ENCODE results near the gene RYR2.
"Not testable (repeated sequence)": the region's sequence is repeated elsewhere in the genome, so short reads cannot be mapped to it uniquely, and the experiment has no call there.

Gene RYR2

DNA sequence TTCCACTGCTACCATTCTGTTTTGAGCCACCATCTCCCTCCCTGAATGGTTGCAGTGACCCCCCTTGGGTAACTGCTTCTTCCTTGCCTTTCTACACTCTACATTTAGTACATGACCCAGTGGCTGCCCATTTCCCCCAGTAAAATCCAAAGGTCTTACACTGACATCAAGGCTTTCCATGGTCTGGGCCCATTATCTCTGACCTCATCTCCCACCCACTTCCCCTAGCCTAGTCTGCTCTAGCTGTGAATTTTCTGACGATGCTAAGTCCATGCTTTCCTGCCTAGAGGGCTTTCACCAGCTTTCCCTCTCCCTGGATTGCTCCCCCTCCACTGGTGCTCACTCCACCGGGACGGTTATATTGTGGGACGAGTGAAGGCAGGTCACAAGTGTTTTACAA is 219.2 kb downstream of the RYR2 start:
- no peaks in the 10 kb centered on the region for H3K9me3 ChIP-seq (ENCODE audit: control insufficient read depth, low read length)
- H3K4me3 ChIP-seq (ENCODE audit: insufficient read depth, low read depth, low read length, poor library complexity, severe bottlenecking) = no peak overlapping the region
- no peak overlapping the region for H3K27ac ChIP-seq (ENCODE audit: insufficient read depth, low read length, poor library complexity, severe bottlenecking)
- no peaks in the 10 kb centered on the region for H3K4me1 ChIP-seq (ENCODE audit: control insufficient read depth, insufficient read depth, low read length, poor library complexity, severe bottlenecking)
- DNase-seq = no peak
- H3K27me3 ChIP-seq (replicated peaks; ENCODE audit: control insufficient read depth, insufficient read depth, low read length, poor library complexity, severe bottlenecking) = no peaks in the 10 kb centered on the region
- no peaks in the 10 kb centered on the region for H3K36me3 ChIP-seq (ENCODE audit: control insufficient read depth, insufficient read depth, low read length)

DNA sequence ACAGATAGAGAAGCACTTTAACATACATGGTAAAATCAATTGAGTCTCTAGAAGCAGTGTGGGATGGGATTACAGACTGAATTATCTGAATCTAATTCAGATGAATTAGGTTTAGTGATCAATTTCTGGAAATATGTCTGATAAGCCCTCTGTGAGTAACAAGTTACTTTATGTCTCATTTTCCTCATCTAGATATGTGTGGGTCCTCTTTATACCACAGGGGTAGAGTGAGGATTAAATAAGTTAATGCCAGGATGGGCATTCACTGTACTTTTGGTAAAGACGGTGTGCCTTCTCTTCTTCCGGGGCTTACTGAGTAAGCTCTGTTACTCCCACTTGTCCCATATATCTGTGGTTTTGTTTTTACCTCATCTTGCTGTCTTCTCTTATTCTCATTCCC is 225.8 kb downstream of the RYR2 start:
- DNase-seq = no peak
- Histone ChIP-seq H3K4me3 (ENCODE audit: insufficient read depth, low read depth, low read length, poor library complexity, severe bottlenecking) (no peak overlapping the region), H3K4me1 (ENCODE audit: control insufficient read depth, insufficient read depth, low read length, poor library complexity, severe bottlenecking) (no peaks in the 10 kb centered on the region), H3K9me3 (ENCODE audit: control insufficient read depth, low read length) (no peaks in the 10 kb centered on the region), H3K27ac (ENCODE audit: insufficient read depth, low read length, poor library complexity, severe bottlenecking) (no peak overlapping the region), H3K27me3 (replicated peaks; ENCODE audit: control insufficient read depth, insufficient read depth, low read length, poor library complexity, severe bottlenecking) (no peaks in the 10 kb centered on the region), H3K36me3 (ENCODE audit: control insufficient read depth, insufficient read depth, low read length) (no peaks in the 10 kb centered on the region)

GRCh38 chr1:237269938-237270337 is 228.0 kb downstream of the RYR2 start:
- Histone ChIP-seq H3K4me1 (ENCODE audit: control insufficient read depth, insufficient read depth, low read length, poor library complexity, severe bottlenecking) (no peaks in the 10 kb centered on the region), H3K36me3 (ENCODE audit: control insufficient read depth, insufficient read depth, low read length) (no peaks in the 10 kb centered on the region), H3K4me3 (ENCODE audit: insufficient read depth, low read depth, low read length, poor library complexity, severe bottlenecking) (no peak overlapping the region), H3K27ac (ENCODE audit: insufficient read depth, low read length, poor library complexity, severe bottlenecking) (no peak overlapping the region), H3K27me3 (replicated peaks; ENCODE audit: control insufficient read depth, insufficient read depth, low read length, poor library complexity, severe bottlenecking) (no peaks in the 10 kb centered on the region), H3K9me3 (ENCODE audit: control insufficient read depth, low read length) (no peaks in the 10 kb centered on the region)
- no peak for DNase-seq

DNA sequence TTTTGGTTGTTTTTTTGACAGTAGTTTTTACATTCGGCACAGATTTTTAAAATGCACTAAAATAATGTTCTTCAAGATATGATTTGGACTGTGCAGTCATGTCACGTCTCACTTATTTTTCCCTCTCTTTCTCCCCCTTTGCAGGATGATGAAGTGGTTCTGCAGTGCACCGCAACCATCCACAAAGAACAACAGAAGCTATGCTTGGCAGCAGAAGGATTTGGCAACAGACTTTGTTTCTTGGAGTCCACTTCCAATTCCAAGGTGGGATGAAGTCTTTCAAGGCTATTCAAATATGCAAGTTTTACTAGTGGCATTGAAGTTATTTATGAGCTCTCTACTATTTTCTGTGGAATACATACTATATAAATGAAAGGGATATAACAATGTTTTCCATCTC is 228.4 kb downstream of the RYR2 start:
- no peaks in the 10 kb centered on the region for H3K9me3 ChIP-seq (ENCODE audit: control insufficient read depth, low read length)
- no peaks in the 10 kb centered on the region for H3K4me1 ChIP-seq (ENCODE audit: control insufficient read depth, insufficient read depth, low read length, poor library complexity, severe bottlenecking)
- DNase-seq = no peak
- H3K27ac ChIP-seq (ENCODE audit: insufficient read depth, low read length, poor library complexity, severe bottlenecking) = no peak overlapping the region
- H3K36me3 ChIP-seq (ENCODE audit: control insufficient read depth, insufficient read depth, low read length) = no peaks in the 10 kb centered on the region
- H3K27me3 ChIP-seq (replicated peaks; ENCODE audit: control insufficient read depth, insufficient read depth, low read length, poor library complexity, severe bottlenecking) = no peaks in the 10 kb centered on the region
- H3K4me3 ChIP-seq (ENCODE audit: insufficient read depth, low read depth, low read length, poor library complexity, severe bottlenecking) = no peak overlapping the region

DNA sequence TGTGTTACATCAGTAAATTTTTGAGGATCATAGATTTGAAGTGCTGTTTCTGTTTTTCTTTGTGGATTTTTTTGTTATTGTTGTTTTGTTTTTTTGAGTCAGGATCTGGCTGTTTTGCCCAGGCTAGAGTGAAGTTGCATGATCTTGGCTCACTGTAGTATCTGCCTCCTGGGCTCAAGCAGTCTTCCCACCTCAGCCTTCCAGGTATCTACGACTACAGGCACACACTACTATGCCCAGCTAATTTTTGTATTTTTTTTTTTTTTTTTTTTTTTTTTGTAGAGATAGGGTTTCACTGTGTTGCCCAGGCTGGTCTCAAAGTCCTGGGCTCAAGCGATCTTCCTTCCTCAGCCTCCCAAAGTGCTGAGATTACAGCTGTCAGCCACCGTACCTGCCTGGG is 236.0 kb downstream of the RYR2 start:
- DNase-seq; H3K27me3 ChIP-seq (replicated peaks; ENCODE audit: control insufficient read depth, insufficient read depth, low read length, poor library complexity, severe bottlenecking); H3K36me3 ChIP-seq (ENCODE audit: control insufficient read depth, insufficient read depth, low read length); H3K27ac ChIP-seq (ENCODE audit: insufficient read depth, low read length, poor library complexity, severe bottlenecking); H3K9me3 ChIP-seq (ENCODE audit: control insufficient read depth, low read length); H3K4me1 ChIP-seq (ENCODE audit: control insufficient read depth, insufficient read depth, low read length, poor library complexity, severe bottlenecking); H3K4me3 ChIP-seq (ENCODE audit: insufficient read depth, low read depth, low read length, poor library complexity, severe bottlenecking): not testable (repeated sequence)

- DNase-seq = no peak
- Histone ChIP-seq H3K36me3 (ENCODE audit: control insufficient read depth, insufficient read depth, low read length) (no peaks in the 10 kb centered on the region), H3K9me3 (ENCODE audit: control insufficient read depth, low read length) (no peaks in the 10 kb centered on the region), H3K27ac (ENCODE audit: insufficient read depth, low read length, poor library complexity, severe bottlenecking) (no peak overlapping the region), H3K4me3 (ENCODE audit: insufficient read depth, low read depth, low read length, poor library complexity, severe bottlenecking) (no peak overlapping the region), H3K27me3 (replicated peaks; ENCODE audit: control insufficient read depth, insufficient read depth, low read length, poor library complexity, severe bottlenecking) (no peaks in the 10 kb centered on the region), H3K4me1 (ENCODE audit: control insufficient read depth, insufficient read depth, low read length, poor library complexity, severe bottlenecking) (no peaks in the 10 kb centered on the region)
These were observed 237.6 kb downstream of the RYR2 start for GRCh38 chr1:237279629-237280028.

GRCh38 chr1:237281481-237281880 is 239.5 kb downstream of the RYR2 start:
- H3K9me3 ChIP-seq (ENCODE audit: control insufficient read depth, low read length) = no peaks in the 10 kb centered on the region
- no peaks in the 10 kb centered on the region for H3K4me1 ChIP-seq (ENCODE audit: control insufficient read depth, insufficient read depth, low read length, poor library complexity, severe bottlenecking)
- DNase-seq = no peak
- H3K27me3 ChIP-seq (replicated peaks; ENCODE audit: control insufficient read depth, insufficient read depth, low read length, poor library complexity, severe bottlenecking) = no peaks in the 10 kb centered on the region
- H3K27ac ChIP-seq (ENCODE audit: insufficient read depth, low read length, poor library complexity, severe bottlenecking) = no peak overlapping the region
- no peak overlapping the region for H3K4me3 ChIP-seq (ENCODE audit: insufficient read depth, low read depth, low read length, poor library complexity, severe bottlenecking)
- H3K36me3 ChIP-seq (ENCODE audit: control insufficient read depth, insufficient read depth, low read length) = no peaks in the 10 kb centered on the region

GRCh38 chr1:237282208-237282783 is 240.3 kb downstream of the RYR2 start:
- Histone ChIP-seq H3K4me1 (ENCODE audit: control insufficient read depth, insufficient read depth, low read length, poor library complexity, severe bottlenecking) (no peaks in the 10 kb centered on the region), H3K27me3 (replicated peaks; ENCODE audit: control insufficient read depth, insufficient read depth, low read length, poor library complexity, severe bottlenecking) (no peaks in the 10 kb centered on the region), H3K27ac (ENCODE audit: insufficient read depth, low read length, poor library complexity, severe bottlenecking) (no peak overlapping the region), H3K9me3 (ENCODE audit: control insufficient read depth, low read length) (no peaks in the 10 kb centered on the region), H3K36me3 (ENCODE audit: control insufficient read depth, insufficient read depth, low read length) (no peaks in the 10 kb centered on the region), H3K4me3 (ENCODE audit: insufficient read depth, low read depth, low read length, poor library complexity, severe bottlenecking) (no peak overlapping the region)
- no peak for DNase-seq

DNA sequence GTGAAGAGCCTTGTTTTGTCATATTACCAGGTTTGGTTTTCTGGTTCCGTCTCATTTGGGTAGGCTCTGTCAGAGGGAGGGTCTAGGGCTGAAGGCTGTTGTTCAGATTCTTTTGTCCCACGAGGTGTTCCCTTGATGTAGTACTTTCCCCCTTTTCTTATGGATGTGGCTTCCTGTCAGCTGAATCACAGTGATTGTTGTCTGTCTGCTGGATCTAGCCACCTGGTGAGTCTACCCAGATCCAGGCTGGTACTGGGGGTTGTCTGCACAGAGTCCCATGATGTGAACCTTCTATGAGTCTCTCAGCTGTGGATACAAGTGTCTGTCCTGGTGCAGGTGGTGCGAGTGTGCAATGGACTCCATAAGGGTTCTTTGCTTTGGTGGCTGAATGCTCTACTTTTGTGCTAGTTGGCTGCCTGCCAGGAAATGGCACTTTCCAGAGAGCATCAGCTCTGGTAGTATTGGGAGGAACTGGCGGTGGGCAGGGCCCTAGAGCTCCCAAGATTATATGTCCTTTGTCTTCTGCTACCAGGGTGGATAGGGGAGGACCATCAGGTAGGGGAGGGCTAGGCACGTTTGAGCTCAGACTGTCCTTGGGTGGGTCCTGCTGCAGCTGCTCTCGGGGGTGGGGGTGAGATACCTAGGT is 246.0 kb downstream of the RYR2 start:
- Histone ChIP-seq H3K9me3 (ENCODE audit: control insufficient read depth, low read length) (no peaks in the 10 kb centered on the region), H3K4me1 (ENCODE audit: control insufficient read depth, insufficient read depth, low read length, poor library complexity, severe bottlenecking) (no peaks in the 10 kb centered on the region), H3K27me3 (replicated peaks; ENCODE audit: control insufficient read depth, insufficient read depth, low read length, poor library complexity, severe bottlenecking) (no peaks in the 10 kb centered on the region), H3K27ac (ENCODE audit: insufficient read depth, low read length, poor library complexity, severe bottlenecking) (no peak overlapping the region), H3K36me3 (ENCODE audit: control insufficient read depth, insufficient read depth, low read length) (no peaks in the 10 kb centered on the region), H3K4me3 (ENCODE audit: insufficient read depth, low read depth, low read length, poor library complexity, severe bottlenecking) (no peak overlapping the region)
- DNase-seq = no peak

DNA sequence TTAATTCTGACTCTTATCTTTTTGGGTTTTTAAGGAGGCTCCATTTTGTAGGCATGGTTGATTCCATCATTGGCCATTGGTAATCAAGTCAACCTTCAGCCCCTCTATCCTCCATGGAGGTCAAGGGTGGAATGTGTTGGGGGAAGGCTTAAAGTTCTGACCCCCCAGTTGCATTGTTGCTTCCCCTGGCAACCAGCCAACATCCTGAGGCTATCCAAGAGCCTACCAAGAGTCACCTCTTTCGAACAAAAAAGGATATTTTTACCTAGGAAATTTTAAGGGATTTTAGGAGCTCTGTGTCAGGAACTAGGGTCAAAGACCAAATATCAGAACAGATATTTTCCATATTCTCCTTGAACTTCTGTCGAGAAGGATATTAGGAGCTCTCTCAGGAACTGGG is 251.8 kb downstream of the RYR2 start:
- H3K4me1 ChIP-seq (ENCODE audit: control insufficient read depth, insufficient read depth, low read length, poor library complexity, severe bottlenecking) = no peaks in the 10 kb centered on the region

More for the DNA sequence above, 251.8 kb downstream of the RYR2 start:
- Histone ChIP-seq H3K4me3 (ENCODE audit: insufficient read depth, low read depth, low read length, poor library complexity, severe bottlenecking) (no peak overlapping the region), H3K9me3 (ENCODE audit: control insufficient read depth, low read length) (no peaks in the 10 kb centered on the region), H3K36me3 (ENCODE audit: control insufficient read depth, insufficient read depth, low read length) (no peaks in the 10 kb centered on the region), H3K27ac (ENCODE audit: insufficient read depth, low read length, poor library complexity, severe bottlenecking) (no peak overlapping the region), H3K27me3 (replicated peaks; ENCODE audit: control insufficient read depth, insufficient read depth, low read length, poor library complexity, severe bottlenecking) (no peaks in the 10 kb centered on the region)
- DNase-seq = no peak
